OCI-LY7 (cell line): ENCODE results near the gene NCKAP1. TPM values are rescaled to one million over a fixed set of nuclear protein-coding genes. Genes with fewer than 3 reads are reported as not detected.

Source experiments
- BruUV-seq: library from RNA; stranded (reverse); fragments of 400-500 nt; replicated peaks from 2 replicates; lab custom pipeline; 2021; lab: Mats Ljungman, UMichigan
- CTCF ChIA-PET: fragments of 300-600 bp; sonication (Branson Sonifier 250); formaldehyde crosslinking; loops from one replicate; lab custom pipeline; 2022; ENCODE audit warnings: antibody characterized with exemption; ENCODE audit not compliant: unreplicated experiment; lab: Charles Lee
- POLR2A ChIA-PET: fragments of 300-600 bp; sonication (Branson Sonifier 250); formaldehyde crosslinking; loops from one replicate; lab custom pipeline; 2022; ENCODE audit warnings: antibody characterized with exemption; lab: Charles Lee
- DNase-seq: peaks from one replicate; pipeline ENCODE4 v3.0.0-alpha.2; 2015; ENCODE audit warnings: low spot score
- H2AFZ ChIP-seq: fragments of 200-600 bp; sonication (generic), shearing (Covaris generic); 2 replicates; pipeline ENCODE4 v1.6.1; 2014; ENCODE audit warnings: mild to moderate bottlenecking, antibody characterized with exemption, low read length, moderate library complexity
- H3K27ac ChIP-seq: fragments of 200-600 bp; sonication (generic); 2 replicates; pipeline ENCODE4 v1.5.1; 2014; ENCODE audit warnings: mixed run types, low read depth, mild to moderate bottlenecking, moderate library complexity, low read length, inconsistent platforms; ENCODE audit not compliant: poor library complexity, severe bottlenecking
- H3K36me3 ChIP-seq: fragments of 200-600 bp; sonication (generic); 2 replicates; pipeline ENCODE4 v1.6.1; 2014; ENCODE audit warnings: mild to moderate bottlenecking, antibody characterized with exemption, low read length, moderate library complexity, mixed read lengths; ENCODE audit not compliant: insufficient read depth
- H3K4me1 ChIP-seq: fragments of 200-600 bp; sonication (generic); 2 replicates; pipeline ENCODE4 v1.5.1; 2014; ENCODE audit warnings: mild to moderate bottlenecking, low read length; ENCODE audit not compliant: insufficient read depth, poor library complexity, severe bottlenecking
- H3K4me2 ChIP-seq: fragments of 200-600 bp; sonication (generic); 2 replicates; pipeline ENCODE4 v1.6.1; 2014; ENCODE audit warnings: mild to moderate bottlenecking, low read length
- H3K4me3 ChIP-seq: fragments of 200-600 bp; sonication (generic); 2 replicates; pipeline ENCODE4 v1.5.1; 2014; ENCODE audit warnings: mild to moderate bottlenecking, low read depth, low read length; ENCODE audit not compliant: poor library complexity, severe bottlenecking
- H3K79me2 ChIP-seq: fragments of 200-600 bp; sonication (generic); 2 replicates; pipeline ENCODE4 v1.6.1; 2016; ENCODE audit warnings: low read depth, mild to moderate bottlenecking, low read length, moderate library complexity, mixed read lengths; ENCODE audit not compliant: insufficient read depth
- H3K9me2 ChIP-seq: fragments of 200-600 bp; sonication (generic); 2 replicates; pipeline ENCODE4 v1.6.1; 2016; ENCODE audit warnings: mild to moderate bottlenecking, low read length, mixed read lengths; ENCODE audit not compliant: insufficient read depth
- H3K9me3 ChIP-seq: fragments of 200-600 bp; sonication (generic); 2 replicates; pipeline ENCODE4 v1.6.1; 2014; ENCODE audit warnings: mild to moderate bottlenecking, mixed run types, low read length, mixed read lengths
- H4K20me1 ChIP-seq: fragments of 200-600 bp; sonication (generic); 2 replicates; pipeline ENCODE4 v1.6.1; 2014; ENCODE audit warnings: mild to moderate bottlenecking, antibody characterized with exemption, low read length, moderate library complexity, mixed read lengths; ENCODE audit not compliant: insufficient read depth
- CTCF ChIP-seq: fragments of 200-600 bp; sonication (generic); conservative IDR thresholded peaks from 2 replicates; pipeline ENCODE4 v1.5.1; 2014; ENCODE audit warnings: mild to moderate bottlenecking, antibody characterized with exemption, low read length, moderate library complexity, mixed read lengths
- EZH2phosphoT487 ChIP-seq: fragments of 200-600 bp; sonication (generic); IDR thresholded peaks from 2 replicates; pipeline ENCODE4 v1.6.1; 2018; ENCODE audit warnings: low read depth, borderline replicate concordance, mild to moderate bottlenecking, mixed run types, antibody characterized with exemption, low read length, moderate library complexity, mixed read lengths
- intact Hi-C: fragments of 100-400 bp; cut with micrococcal nuclease; formaldehyde crosslinking; loops from one replicate; pipeline ENCODE4 v1.10.0; 2022; ENCODE audit not compliant: unreplicated experiment
- total RNA-seq, 2 experiments: library from RNA; depleted of rRNA in 1 of 2; stranded (reverse); fragments of >200 nt in 1 of 2; shearing (Covaris generic) in 1 of 2; gene quantifications; 2 replicates each; pipeline ENCODE4 v1.2.3, GENCODE V29; 2014 to 2022

NCKAP1 gene
- total RNA-seq, 2 experiments from 2014 or later: 0.06 to 0.55 TPM

GRCh38 chr2:182891611-182892010 is 146.6 kb downstream of the NCKAP1 start:
- POLR2A ChIA-PET: interaction anchor here (0.6 to 2.6 kb wide), 13 partner anchors 9 to 760 kb away, joined by 3 to 6 read pairs (median 4); partner anchors contain the start of gene FRZB
- no peak for TF ChIP-seq EZH2phosphoT487
- no peak for TF ChIP-seq CTCF
- BruUV-seq: no TSS peak
- Histone ChIP-seq H3K4me3 (no peak overlapping the region), H3K9me3 (peaks cover 4% of the 10 kb centered on the region; the same call in 1 of the 2 replicates), H3K79me2 (no peaks in the 10 kb centered on the region), H3K9me2 (no peaks in the 10 kb centered on the region), H4K20me1 (no peaks in the 10 kb centered on the region), H3K4me2 (no peak overlapping the region), H3K4me1 (peaks cover 24% of the 10 kb centered on the region), H2AFZ (peak overlapping the region; percentile 71), H3K27ac (no peak overlapping the region), H3K36me3 (no peaks in the 10 kb centered on the region)
- CTCF ChIA-PET: no interaction called here
- intact Hi-C loops: no loop called here
- DNase-seq: no peak

DNA sequence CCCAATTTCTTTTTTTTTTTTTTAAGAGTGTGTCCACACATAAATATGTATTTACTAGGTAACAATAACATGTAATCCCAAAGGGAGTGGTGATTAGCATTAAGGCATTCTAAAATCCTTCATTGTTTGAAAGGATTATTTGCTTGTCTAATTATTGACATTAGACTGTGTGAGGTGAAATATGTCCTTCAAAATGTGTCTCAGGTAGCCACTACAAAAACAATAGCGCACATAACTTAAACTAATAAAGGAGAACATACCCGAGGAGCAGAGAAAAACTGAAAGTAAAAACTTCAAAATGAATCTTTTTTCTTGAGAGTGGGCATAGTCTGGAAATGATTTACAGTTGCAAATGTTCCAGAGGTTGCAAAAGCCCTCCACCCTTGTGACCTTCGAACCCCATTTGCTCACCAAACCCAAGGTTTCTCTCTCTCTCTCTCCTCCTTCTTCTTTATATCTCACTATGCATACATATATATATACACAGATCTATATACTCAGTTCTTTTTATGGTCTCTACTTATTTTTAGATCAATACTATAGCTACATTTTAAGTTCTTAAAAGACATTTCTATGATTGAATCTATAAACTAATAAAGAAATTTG is 147.4 kb downstream of the NCKAP1 start:
- Histone ChIP-seq H3K27ac (no peak overlapping the region), H3K9me2 (no peaks in the 10 kb centered on the region), H3K79me2 (no peaks in the 10 kb centered on the region), H3K36me3 (no peaks in the 10 kb centered on the region; the same call in 1 of the 2 replicates), H3K4me1 (peaks cover 32% of the 10 kb centered on the region), H3K4me2 (peak overlapping the region; percentile 44), H4K20me1 (no peaks in the 10 kb centered on the region), H2AFZ (peak overlapping the region; percentile 71), H3K4me3 (no peak overlapping the region), H3K9me3 (peaks cover 8% of the 10 kb centered on the region; the same call in 1 of the 2 replicates)
- intact Hi-C loops: no loop called here
- no TSS peak for BruUV-seq
- ChIA-PET CTCF (no interaction called here), POLR2A (interaction anchor here (0.5 to 2.6 kb wide), 9 partner anchors 8 to 724 kb away, joined by 3 to 6 read pairs (median 4); partner anchors contain the start of gene FRZB)
- DNase-seq: no peak
- no peak for TF ChIP-seq CTCF
- no peak for TF ChIP-seq EZH2phosphoT487

DNA sequence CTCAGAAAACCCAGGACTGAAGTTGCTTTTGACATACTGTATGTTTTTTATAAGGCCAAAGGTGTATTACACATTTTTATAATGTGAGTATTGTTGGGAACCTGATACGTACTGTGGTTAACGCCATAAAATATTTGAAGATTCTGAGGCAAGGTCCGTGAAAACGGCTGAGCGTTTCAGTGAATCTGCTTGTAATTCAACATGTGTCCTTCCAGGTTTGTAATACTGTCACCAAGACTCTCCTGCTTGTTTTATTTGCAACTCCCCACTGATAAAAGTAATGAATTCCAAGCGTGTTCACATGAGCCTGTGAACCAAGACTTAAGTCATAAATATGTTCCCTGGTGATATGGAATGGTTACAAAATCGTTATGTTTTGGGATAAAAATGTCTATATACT is 148.0 kb downstream of the NCKAP1 start:
- no peaks in the 10 kb centered on the region for H3K79me2 ChIP-seq
- no peak overlapping the region for H3K4me2 ChIP-seq
- H3K4me1 ChIP-seq: peaks cover 33% of the 10 kb centered on the region
- H3K4me3 ChIP-seq: no peak overlapping the region
- no peaks in the 10 kb centered on the region for H4K20me1 ChIP-seq
- no peaks in the 10 kb centered on the region for H3K9me2 ChIP-seq
- TF ChIP-seq EZH2phosphoT487 (no peak), CTCF (no peak)
- DNase-seq: no peak
- intact Hi-C loops: no loop called here
- POLR2A ChIA-PET: no interaction called here
- CTCF ChIA-PET: no interaction called here
- peak overlapping the region; percentile 71; the same call in 1 of the 2 replicates for H2AFZ ChIP-seq
- H3K27ac ChIP-seq: no peak overlapping the region
- BruUV-seq: no TSS peak
- peaks cover 8% of the 10 kb centered on the region; the same call in 1 of the 2 replicates for H3K9me3 ChIP-seq
- no peaks in the 10 kb centered on the region; the same call in 1 of the 2 replicates for H3K36me3 ChIP-seq
